ENCODE measurements around the gene GALR1. TPM values are rescaled to one million over a fixed set of nuclear protein-coding genes. Genes with fewer than 3 reads are reported as not detected.

Gene GALR1
- total RNA-seq: under 1 TPM; 0.04 to 0.07 TPM

GRCh38 chr18:77249569-77250500, at the start of gene GALR1:
Gene GALR1, plus strand, starts transcription at chr18:77249848. Its CDS starts 701 bp downstream, at chr18:77250549.
- TF ChIP-seq CTCF (IDR thresholded peaks at IDR 0.05): no peak
- Histone ChIP-seq H3K27ac (no peak within 1 kb of the TSS), H3K9me3 (peaks cover 0 to 20% of the 10 kb centered on the region in 2 donors), H3K4me3 (peak within 1 kb of the TSS in 1 of 2 donors; percentile 36), H3K27me3 (peaks cover 9 to 22% of the 10 kb centered on the region in 2 donors), H3K4me1 (peaks cover 0 to 27% of the 10 kb centered on the region in 2 donors), H3K36me3 (no peaks in the 10 kb centered on the region)
- DNase-seq (ENCODE audit: low spot score): no peak

GRCh38 chr18:77201506-77201905, 48.1 kb upstream of the GALR1 start:
- no peak overlapping the region for H3K4me3 ChIP-seq
- H3K27ac ChIP-seq: no peak overlapping the region
- no peaks in the 10 kb centered on the region for H3K27me3 ChIP-seq
- H3K9me3 ChIP-seq: no peaks in the 10 kb centered on the region
- TF ChIP-seq CTCF (IDR thresholded peaks at IDR 0.05): no peak
- no peaks in the 10 kb centered on the region for H3K4me1 ChIP-seq
- no peaks in the 10 kb centered on the region for H3K36me3 ChIP-seq
- DNase-seq (ENCODE audit: low spot score): no peak

- Histone ChIP-seq H3K9me3 (no peaks in the 10 kb centered on the region), H3K4me1 (peaks cover 0 to 7% of the 10 kb centered on the region in 2 donors), H3K27ac (no peak overlapping the region), H3K27me3 (no peaks in the 10 kb centered on the region), H3K36me3 (no peaks in the 10 kb centered on the region), H3K4me3 (no peak overlapping the region)
- TF ChIP-seq CTCF (IDR thresholded peaks at IDR 0.05): no peak
- DNase-seq (ENCODE audit: low spot score): no peak
Observed at GRCh38 chr18:77202329-77202728, 47.3 kb upstream of the GALR1 start.

- no peaks in the 10 kb centered on the region for H3K9me3 ChIP-seq
- H3K27ac ChIP-seq: no peak overlapping the region
Observed at GRCh38 chr18:77203071-77203470, 46.6 kb upstream of the GALR1 start.

GRCh38 chr18:77203851-77204250, 45.8 kb upstream of the GALR1 start:
- H3K9me3 ChIP-seq: no peaks in the 10 kb centered on the region
- no peak for TF ChIP-seq CTCF (IDR thresholded peaks at IDR 0.05)
- no peak for DNase-seq (ENCODE audit: low spot score)
- H3K27ac ChIP-seq: no peak overlapping the region
- no peak overlapping the region for H3K4me3 ChIP-seq
- peaks cover 0 to 13% of the 10 kb centered on the region in 2 donors for H3K4me1 ChIP-seq
- H3K27me3 ChIP-seq: no peaks in the 10 kb centered on the region
- no peaks in the 10 kb centered on the region for H3K36me3 ChIP-seq

More at GRCh38 chr18:77203071-77203470, 46.6 kb upstream of the GALR1 start:
- DNase-seq (ENCODE audit: low spot score): no peak
- Histone ChIP-seq H3K27me3 (no peaks in the 10 kb centered on the region), H3K4me1 (peaks cover 0 to 13% of the 10 kb centered on the region in 2 donors), H3K4me3 (no peak overlapping the region), H3K36me3 (no peaks in the 10 kb centered on the region)
- no peak for TF ChIP-seq CTCF (IDR thresholded peaks at IDR 0.05)
